Fibroblast of the aortic adventitia (primary cell): Measurements from ENCODE around the gene ELMOD2. TPM values are rescaled to one million over a fixed set of nuclear protein-coding genes. Genes with fewer than 3 reads are reported as not detected.

Experiments used
- DNase-seq: peaks from one replicate; pipeline ENCODE4 v3.0.0-alpha.2; 2010; ENCODE audit warnings: low read depth
- H3K4me3 ChIP-seq: 2 replicates; pipeline ENCODE4 v1.5.1; 2011; ENCODE audit warnings: low read depth, mild to moderate bottlenecking, control low read depth, low read length, moderate library complexity
- total RNA-seq: library from RNA; depleted of rRNA; stranded (reverse); fragments of >200 nt; gene quantifications from 2 replicates; pipeline ENCODE4 v1.2.3, GENCODE V29; 2012; ENCODE audit warnings: low replicate concordance
- TF ChIP-seq, protein P1 (sequence below): IDR thresholded peaks from 2 replicates; pipeline ENCODE4 v1.5.1; 2011; ENCODE audit warnings: mild to moderate bottlenecking, low read length, control low read depth, inconsistent platforms; ENCODE audit not compliant: insufficient read depth

The ELMOD2 gene, protein sequence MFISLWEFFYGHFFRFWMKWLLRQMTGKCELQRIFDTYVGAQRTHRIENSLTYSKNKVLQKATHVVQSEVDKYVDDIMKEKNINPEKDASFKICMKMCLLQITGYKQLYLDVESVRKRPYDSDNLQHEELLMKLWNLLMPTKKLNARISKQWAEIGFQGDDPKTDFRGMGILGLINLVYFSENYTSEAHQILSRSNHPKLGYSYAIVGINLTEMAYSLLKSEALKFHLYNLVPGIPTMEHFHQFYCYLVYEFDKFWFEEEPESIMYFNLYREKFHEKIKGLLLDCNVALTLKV
- 38.3 and 125 TPM in 2 replicates for total RNA-seq

DNA sequence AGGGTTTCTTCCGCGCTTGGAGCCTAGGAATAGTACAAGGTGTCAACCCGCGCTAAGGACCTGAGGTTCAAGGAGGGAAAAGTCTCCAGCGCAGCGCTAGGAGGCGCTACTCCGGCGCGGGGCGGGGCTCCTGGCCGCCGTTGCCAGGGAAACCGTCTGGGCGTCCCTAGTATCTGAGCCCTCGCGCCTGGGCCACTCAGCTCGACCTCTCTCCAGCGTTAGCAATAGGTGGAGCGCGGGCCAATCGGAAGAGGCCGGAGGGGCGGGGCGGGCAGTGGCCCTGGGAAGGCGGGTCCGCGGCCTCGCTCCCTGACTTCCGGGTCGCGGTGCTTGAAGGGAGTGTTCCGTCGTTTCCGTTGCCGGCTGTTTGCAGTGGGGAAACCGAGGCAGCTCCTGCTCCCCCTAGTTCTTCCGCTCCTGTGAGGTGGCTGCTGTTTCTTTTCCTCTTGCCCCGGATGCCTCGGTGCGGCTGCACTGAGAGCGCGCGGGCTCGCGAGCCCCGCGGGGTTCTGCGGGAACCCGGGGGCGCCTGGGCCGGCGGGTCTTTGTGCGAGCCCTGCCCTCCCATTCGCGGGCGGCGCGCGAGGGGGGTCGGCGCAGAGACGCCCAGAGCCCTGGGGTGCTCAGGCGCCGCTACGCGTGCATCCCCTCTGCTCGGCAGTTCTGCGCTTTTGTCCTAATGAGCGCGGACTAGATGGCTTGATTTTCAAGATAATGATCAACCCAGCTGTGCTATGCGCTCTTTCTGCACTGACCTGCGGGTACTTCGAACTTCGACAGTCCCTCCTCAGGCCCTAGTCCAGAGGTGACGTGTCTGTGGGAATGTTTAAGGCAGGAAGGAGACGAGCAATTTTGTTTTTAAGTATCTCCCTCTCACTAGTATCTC lies at the start of gene ELMOD2:
Gene ELMOD2 (plus strand): TSS at position 312 of the 886 bp plus-strand sequence. CDS start 1,261 bp downstream, outside the sequence.
- TF ChIP-seq, protein P1, sequence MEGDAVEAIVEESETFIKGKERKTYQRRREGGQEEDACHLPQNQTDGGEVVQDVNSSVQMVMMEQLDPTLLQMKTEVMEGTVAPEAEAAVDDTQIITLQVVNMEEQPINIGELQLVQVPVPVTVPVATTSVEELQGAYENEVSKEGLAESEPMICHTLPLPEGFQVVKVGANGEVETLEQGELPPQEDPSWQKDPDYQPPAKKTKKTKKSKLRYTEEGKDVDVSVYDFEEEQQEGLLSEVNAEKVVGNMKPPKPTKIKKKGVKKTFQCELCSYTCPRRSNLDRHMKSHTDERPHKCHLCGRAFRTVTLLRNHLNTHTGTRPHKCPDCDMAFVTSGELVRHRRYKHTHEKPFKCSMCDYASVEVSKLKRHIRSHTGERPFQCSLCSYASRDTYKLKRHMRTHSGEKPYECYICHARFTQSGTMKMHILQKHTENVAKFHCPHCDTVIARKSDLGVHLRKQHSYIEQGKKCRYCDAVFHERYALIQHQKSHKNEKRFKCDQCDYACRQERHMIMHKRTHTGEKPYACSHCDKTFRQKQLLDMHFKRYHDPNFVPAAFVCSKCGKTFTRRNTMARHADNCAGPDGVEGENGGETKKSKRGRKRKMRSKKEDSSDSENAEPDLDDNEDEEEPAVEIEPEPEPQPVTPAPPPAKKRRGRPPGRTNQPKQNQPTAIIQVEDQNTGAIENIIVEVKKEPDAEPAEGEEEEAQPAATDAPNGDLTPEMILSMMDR = peak; percentile 95
- peak; percentile 95 for DNase-seq
- peak within 1 kb of the TSS; percentile 66 for H3K4me3 ChIP-seq

DNA sequence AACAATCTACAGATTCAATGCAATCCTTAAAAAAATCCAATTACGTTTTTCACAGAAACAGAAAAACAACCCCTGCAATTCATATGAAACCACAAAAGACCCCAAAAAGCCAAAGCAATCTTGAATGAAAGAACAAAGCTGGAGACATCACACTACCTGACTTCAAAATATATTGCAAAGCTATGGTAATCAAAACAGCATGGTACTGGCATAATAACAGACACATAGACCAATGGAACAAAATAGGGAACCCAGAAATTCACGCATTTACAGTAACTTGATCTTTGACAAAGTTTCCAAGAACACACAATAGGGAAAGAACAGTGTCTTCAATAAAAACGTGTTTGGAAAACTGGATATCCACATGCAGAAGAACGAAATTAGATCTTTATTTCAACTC lies 40.5 kb upstream of the ELMOD2 start:
- H3K4me3 ChIP-seq = no peak overlapping the region
- TF ChIP-seq, protein P1 = no peak
- DNase-seq = no peak

DNA sequence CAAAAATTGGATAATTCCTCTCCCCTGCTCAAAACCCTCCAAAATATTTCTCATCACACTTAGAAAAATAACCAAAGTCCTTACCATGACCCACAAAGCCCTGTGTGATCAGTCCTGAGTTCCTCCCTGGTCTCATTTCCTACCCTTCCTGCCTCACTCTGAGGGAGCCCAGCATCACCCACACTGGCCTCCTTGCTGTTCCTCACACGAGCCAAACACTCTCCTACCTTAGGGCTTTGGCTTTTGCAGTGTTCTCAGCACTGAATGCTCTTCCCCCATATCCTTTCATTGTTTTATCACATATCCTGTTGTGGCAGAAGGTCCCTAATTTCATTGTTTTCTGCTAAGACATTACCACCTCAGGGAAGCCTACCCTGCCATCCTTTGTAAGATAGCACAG lies 38.0 kb upstream of the ELMOD2 start:
- DNase-seq = no peak
- H3K4me3 ChIP-seq = no peak overlapping the region
- TF ChIP-seq, protein P1 = no peak

DNA sequence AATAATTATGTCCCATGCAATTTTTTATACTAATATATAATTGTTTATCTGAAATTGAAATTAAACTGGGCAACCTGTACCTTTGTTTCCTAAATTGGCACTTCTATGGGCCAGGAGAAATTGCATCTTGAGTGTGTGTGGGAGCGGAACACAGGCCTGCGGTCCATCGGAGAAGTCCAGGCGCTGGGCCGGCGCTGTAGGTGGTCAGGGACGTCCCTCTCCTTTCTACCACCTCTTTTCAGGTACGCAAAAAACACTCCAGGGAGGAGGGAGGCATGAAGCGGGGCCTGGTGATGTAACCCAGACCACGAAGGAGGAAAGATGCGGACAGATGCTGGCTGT lies 26.6 kb upstream of the ELMOD2 start:
- H3K4me3 ChIP-seq = no peak overlapping the region
- no peak for DNase-seq
- TF ChIP-seq, protein P1 = no peak

DNA sequence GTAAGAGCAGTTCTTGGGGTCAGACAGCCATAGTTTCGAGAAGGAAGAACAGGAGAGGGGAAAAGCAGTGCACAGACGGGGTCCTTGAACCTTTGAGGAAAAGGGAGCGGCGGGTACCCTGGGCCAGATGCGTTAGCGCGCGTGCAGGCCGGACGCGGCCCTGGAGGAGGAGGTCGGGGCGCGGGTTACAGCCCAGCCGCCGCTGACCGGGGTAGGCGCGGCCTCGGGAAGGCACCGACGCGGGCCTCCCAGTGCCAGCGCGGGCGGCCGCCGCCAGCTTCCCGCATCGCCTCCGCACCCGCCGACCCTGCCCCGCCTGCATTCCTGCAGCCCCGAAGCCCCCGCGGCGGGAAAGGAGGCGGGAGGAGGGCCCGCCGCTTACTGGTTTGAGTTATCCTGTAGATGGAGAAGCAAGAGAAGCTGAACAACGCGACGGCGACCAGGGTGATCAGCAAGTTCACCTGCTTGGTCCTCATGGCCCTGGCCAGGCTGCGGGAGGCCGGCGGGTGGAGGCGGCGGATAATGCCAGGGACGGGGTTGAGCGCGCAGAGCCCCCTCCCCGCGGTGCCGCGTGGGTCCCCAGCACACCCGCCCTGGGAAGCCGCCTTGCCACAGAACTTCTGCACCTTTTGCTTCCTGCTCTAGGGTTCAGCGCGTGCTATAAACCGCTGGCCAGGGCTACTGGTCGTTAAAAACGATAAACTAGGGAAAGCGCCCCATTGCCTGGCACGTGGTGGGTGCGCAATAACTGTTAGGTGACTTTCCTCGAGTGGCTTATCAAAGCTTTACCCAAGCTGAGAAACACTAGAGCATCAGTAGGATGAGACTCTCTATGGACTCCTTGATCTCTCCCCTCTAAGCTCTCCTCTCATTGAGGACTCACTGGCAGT lies 26.0 kb upstream of the ELMOD2 start, which contains the start of gene MGAT4D:
Gene MGAT4D (minus strand): TSS at position 547 of the 890 bp plus-strand sequence. CDS start 71 bp downstream, at position 476.
- DNase-seq = no peak
- H3K4me3 ChIP-seq = no peak within 1 kb of the TSS
- TF ChIP-seq, protein P1 = no peak

DNA sequence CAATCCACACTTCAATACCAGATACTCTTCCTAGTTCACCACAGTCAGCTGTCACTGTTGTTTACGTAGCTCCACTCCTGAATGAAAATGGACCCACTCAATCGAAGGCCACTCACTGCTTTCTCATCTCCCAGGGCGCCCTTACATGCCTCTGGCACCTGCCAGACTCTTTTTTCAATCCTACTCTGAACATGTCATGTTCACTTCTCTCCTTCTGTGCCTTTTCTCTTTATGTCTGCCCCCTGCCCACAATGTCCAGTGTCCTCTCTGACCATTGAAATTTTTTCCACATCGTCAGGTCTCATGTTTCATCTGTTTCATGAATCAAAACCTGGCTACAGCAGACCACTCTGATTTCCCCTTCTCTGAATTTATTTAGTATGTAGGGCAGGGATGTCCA lies 24.6 kb upstream of the ELMOD2 start:
- DNase-seq = no peak
- H3K4me3 ChIP-seq = no peak overlapping the region
- TF ChIP-seq, protein P1 = no peak
